Smooth muscle cell (in vitro differentiated cells): ENCODE data around the gene WDR33. TPM values are rescaled to one million over a fixed set of nuclear protein-coding genes. Genes with fewer than 3 reads are reported as not detected.
A peak's percentile ranks its signal among the peaks of the same experiment; 100 is the strongest.

ENCODE experiments used
- DNase-seq: peaks from one replicate; lab custom pipeline; 2025; ENCODE audit not compliant: unreplicated experiment; lab: John Stamatoyannopoulos, UW
- H2AFZ ChIP-seq: fragments of 200-600 bp; sonication (generic); 2 replicates; pipeline ENCODE4 v1.6.0; 2016; ENCODE audit warnings: antibody characterized with exemption, low read depth, mild to moderate bottlenecking
- H3F3A ChIP-seq: fragments of 200-600 bp; sonication (generic); 2 replicates; pipeline ENCODE4 v1.6.0; 2017; ENCODE audit warnings: antibody characterized with exemption, low read depth
- H3K27ac ChIP-seq: fragments of 200-600 bp; sonication (generic); 2 replicates; pipeline ENCODE4 v1.5.1; 2016; ENCODE audit warnings: low read depth, mild to moderate bottlenecking
- H3K27me3 ChIP-seq: fragments of 200-600 bp; sonication (generic); 2 replicates; pipeline ENCODE4 v1.6.1; 2016; ENCODE audit warnings: low read depth, mild to moderate bottlenecking
- H3K36me3 ChIP-seq: fragments of 200-600 bp; sonication (generic); 2 replicates; pipeline ENCODE4 v1.5.1; 2016; ENCODE audit warnings: low read depth
- H3K4me1 ChIP-seq: fragments of 200-600 bp; sonication (generic); 2 replicates; pipeline ENCODE4 v1.5.1; 2016; ENCODE audit warnings: low read depth
- H3K4me2 ChIP-seq: fragments of 200-600 bp; sonication (generic); 2 replicates; pipeline ENCODE4 v1.6.0; 2016; ENCODE audit warnings: mild to moderate bottlenecking
- H3K4me3 ChIP-seq: fragments of 200-600 bp; sonication (generic); 2 replicates; pipeline ENCODE4 v1.5.1; 2016; ENCODE audit warnings: mild to moderate bottlenecking
- H3K79me2 ChIP-seq: fragments of 200-600 bp; sonication (generic); 2 replicates; pipeline ENCODE4 v1.6.0; 2016; ENCODE audit warnings: low read depth, mild to moderate bottlenecking
- H3K9ac ChIP-seq: fragments of 200-600 bp; sonication (generic); 2 replicates; pipeline ENCODE4 v1.6.0; 2016; ENCODE audit warnings: low read depth
- H3K9me3 ChIP-seq: fragments of 200-600 bp; sonication (generic); replicated peaks from 2 replicates; pipeline ENCODE4 v1.5.1; 2016; ENCODE audit warnings: low read depth
- H4K20me1 ChIP-seq: fragments of 200-600 bp; sonication (generic); 2 replicates; pipeline ENCODE4 v1.6.0; 2016; ENCODE audit warnings: low read depth
- WGBS: methylation state at CpG from one replicate; pipeline ENCODE4 v1.1.7; 2016; ENCODE audit warnings: low lambda C conversion rate; 5-methylcytosine and 5-hydroxymethylcytosine counted together
- polyA plus RNA-seq: library from polyadenylated mRNA; unstranded; fragments of >200 nt; fragmentation: Nextera tagmentation; extraction: Ambion mirVana; gene quantifications from 2 replicates; pipeline ENCODE4 v1.2.1, GENCODE V29; 2016
- small RNA-seq: library from RNA; depleted of rRNA; stranded (forward); fragments of <200 nt; gene quantifications from one replicate; pipeline ENCODE3, GENCODE V24; 2014
- total RNA-seq: library from RNA; depleted of rRNA; stranded (reverse); fragments of >200 nt; gene quantifications from 2 replicates; pipeline ENCODE4 v1.2.3, GENCODE V29; 2014
- TF ChIP-seq, protein P1 (sequence below): fragments of 200-600 bp; sonication (generic); IDR thresholded peaks from 2 replicates; pipeline ENCODE4 v1.5.1; 2017; ENCODE audit warnings: borderline replicate concordance, mild to moderate bottlenecking, antibody characterized with exemption; ENCODE audit not compliant: insufficient read depth, poor library complexity, severe bottlenecking

WDR33 gene
- total and polyA plus RNA-seq, 2 experiments from 2014 or later: 30.4 to 43.3 TPM

DNA sequence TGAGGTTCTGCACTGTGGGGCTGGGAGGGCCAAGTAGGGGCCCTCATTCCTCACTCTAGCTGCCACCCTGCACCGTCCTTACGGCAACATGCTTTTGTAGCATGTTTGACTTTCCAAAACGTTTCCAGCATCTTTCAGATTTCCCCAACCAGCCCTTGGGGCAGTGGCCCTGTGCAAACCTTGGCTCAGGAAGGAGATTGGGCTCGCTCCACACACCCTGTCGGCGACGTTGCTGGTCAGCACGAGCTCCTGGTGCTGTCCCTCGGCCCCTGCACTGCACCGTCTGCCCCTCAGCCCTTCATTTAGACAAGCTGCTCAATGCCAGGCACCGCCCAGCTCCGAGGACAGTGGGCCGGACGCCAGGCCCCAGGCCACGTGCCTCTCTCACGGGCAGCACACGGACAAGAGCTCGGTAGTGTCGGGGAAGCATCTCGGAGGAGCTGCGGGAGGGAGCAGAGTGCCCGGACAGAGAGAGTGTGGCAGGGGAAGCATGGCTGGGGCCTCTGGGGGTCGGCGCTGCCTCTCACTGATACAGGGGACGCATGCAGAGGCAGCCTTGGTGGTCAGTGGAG, 158.1 kb downstream of the WDR33 start:
- TF ChIP-seq, protein P1, sequence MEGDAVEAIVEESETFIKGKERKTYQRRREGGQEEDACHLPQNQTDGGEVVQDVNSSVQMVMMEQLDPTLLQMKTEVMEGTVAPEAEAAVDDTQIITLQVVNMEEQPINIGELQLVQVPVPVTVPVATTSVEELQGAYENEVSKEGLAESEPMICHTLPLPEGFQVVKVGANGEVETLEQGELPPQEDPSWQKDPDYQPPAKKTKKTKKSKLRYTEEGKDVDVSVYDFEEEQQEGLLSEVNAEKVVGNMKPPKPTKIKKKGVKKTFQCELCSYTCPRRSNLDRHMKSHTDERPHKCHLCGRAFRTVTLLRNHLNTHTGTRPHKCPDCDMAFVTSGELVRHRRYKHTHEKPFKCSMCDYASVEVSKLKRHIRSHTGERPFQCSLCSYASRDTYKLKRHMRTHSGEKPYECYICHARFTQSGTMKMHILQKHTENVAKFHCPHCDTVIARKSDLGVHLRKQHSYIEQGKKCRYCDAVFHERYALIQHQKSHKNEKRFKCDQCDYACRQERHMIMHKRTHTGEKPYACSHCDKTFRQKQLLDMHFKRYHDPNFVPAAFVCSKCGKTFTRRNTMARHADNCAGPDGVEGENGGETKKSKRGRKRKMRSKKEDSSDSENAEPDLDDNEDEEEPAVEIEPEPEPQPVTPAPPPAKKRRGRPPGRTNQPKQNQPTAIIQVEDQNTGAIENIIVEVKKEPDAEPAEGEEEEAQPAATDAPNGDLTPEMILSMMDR: no peak
- Histone ChIP-seq H3K4me3 (no peak overlapping the region), H3K9ac (no peak overlapping the region), H3K9me3 (no peaks in the 10 kb centered on the region), H2AFZ (no peak overlapping the region), H3K27ac (no peak overlapping the region), H3K36me3 (no peaks in the 10 kb centered on the region), H3K27me3 (no peaks in the 10 kb centered on the region), H3K79me2 (no peaks in the 10 kb centered on the region), H3K4me1 (peaks cover 9% of the 10 kb centered on the region), H4K20me1 (no peaks in the 10 kb centered on the region), H3F3A (no peaks in the 10 kb centered on the region), H3K4me2 (no peak overlapping the region)
- WGBS: 80% methylated on average over 25 of the region's 25 CpGs
- DNase-seq: no peak

DNA sequence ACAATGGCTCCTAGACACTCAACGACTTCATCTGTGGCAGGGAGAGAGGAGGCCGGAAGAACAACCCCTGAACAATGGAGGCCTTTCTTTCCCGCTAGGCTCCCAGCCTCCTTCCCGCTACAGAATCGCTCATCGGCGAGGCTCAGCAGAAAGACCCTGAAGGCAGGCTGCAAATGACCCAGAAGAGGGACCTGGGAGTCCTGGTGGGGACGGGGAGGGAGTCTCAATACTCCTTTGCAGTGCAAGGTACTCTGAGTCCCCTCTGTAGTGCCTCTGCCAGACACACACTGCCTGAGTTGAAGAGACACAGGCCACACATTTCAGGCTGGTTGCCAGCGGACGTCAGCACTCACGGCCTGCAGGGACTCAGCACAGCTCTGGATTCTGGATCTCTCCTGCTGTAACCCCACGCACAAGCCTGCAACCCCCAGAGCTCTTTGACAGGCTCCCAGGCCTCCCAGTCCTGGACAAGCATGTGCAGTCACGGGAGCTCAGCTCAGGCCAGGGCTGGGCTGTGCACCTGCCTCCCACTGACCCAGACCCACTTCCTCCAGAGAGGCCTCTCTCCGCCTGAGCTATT, 158.9 kb downstream of the WDR33 start:
- Histone ChIP-seq H3K36me3 (no peaks in the 10 kb centered on the region), H3K79me2 (no peaks in the 10 kb centered on the region), H4K20me1 (no peaks in the 10 kb centered on the region), H2AFZ (no peak overlapping the region), H3K4me1 (peaks cover 9% of the 10 kb centered on the region), H3K27me3 (no peaks in the 10 kb centered on the region), H3K4me2 (no peak overlapping the region), H3K9ac (no peak overlapping the region), H3K4me3 (no peak overlapping the region), H3K9me3 (no peaks in the 10 kb centered on the region), H3F3A (no peaks in the 10 kb centered on the region), H3K27ac (no peak overlapping the region)
- 74% methylated on average over 14 of the region's 14 CpGs for WGBS
- TF ChIP-seq, protein P1: no peak
- DNase-seq: peak; percentile 26

DNA sequence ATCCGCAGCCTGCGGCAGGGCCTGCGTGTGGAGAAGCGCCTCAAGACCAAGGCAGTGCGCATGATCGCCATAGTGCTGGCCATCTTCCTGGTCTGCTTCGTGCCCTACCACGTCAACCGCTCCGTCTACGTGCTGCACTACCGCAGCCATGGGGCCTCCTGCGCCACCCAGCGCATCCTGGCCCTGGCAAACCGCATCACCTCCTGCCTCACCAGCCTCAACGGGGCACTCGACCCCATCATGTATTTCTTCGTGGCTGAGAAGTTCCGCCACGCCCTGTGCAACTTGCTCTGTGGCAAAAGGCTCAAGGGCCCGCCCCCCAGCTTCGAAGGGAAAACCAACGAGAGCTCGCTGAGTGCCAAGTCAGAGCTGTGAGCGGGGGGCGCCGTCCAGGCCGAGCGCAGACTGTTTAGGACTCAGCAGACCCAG, 159.6 kb downstream of the WDR33 start:
- H3K27ac ChIP-seq: no peak overlapping the region
- H3K4me3 ChIP-seq: no peak overlapping the region
- H3K79me2 ChIP-seq: no peaks in the 10 kb centered on the region
- H3K27me3 ChIP-seq: no peaks in the 10 kb centered on the region
- no peaks in the 10 kb centered on the region for H3F3A ChIP-seq
- WGBS: 94% methylated on average over 29 of the region's 29 CpGs
- H3K4me1 ChIP-seq: peaks cover 9% of the 10 kb centered on the region
- no peaks in the 10 kb centered on the region for H3K9me3 ChIP-seq
- no peak overlapping the region for H2AFZ ChIP-seq
- no peaks in the 10 kb centered on the region for H4K20me1 ChIP-seq
- no peak overlapping the region for H3K4me2 ChIP-seq
- no peaks in the 10 kb centered on the region for H3K36me3 ChIP-seq
- DNase-seq: no peak
- TF ChIP-seq, protein P1: no peak
- no peak overlapping the region for H3K9ac ChIP-seq

Small RNAs within 50 kb of the gene (small RNA-seq; reads per million reads assigned to genes)
- gene RF00017: not detected
- gene RF00019: not detected
- not detected for gene RNU6-395P
- 0.26 reads per million, percentile 2 among the genes with 10 or more reads in this experiment for gene RNY4P7

Other genes with a start within 250 kb of the WDR33 start
- gene GPR17, start 165.0 kb downstream of the WDR33 start, total RNA-seq: not detected in 2 replicates
- gene GPR17, start 165.0 kb downstream of the WDR33 start, polyA plus RNA-seq: not detected in 2 replicates
- gene LIMS2, start 135.6 kb downstream of the WDR33 start, total RNA-seq: 8.4 and 9.7 TPM in 2 replicates
- 21.0 and 22.3 TPM in 2 replicates for gene LIMS2, start 135.6 kb downstream of the WDR33 start, polyA plus RNA-seq
- 7.0 and 7.3 TPM in 2 replicates for gene SFT2D3, start 109.7 kb downstream of the WDR33 start, total RNA-seq
- not detected in 2 replicates for gene SFT2D3, start 109.7 kb downstream of the WDR33 start, polyA plus RNA-seq
- gene POLR2D, start 47.0 kb upstream of the WDR33 start, total RNA-seq: 11.4 and 13.4 TPM in 2 replicates
- 25.4 and 25.8 TPM in 2 replicates for gene POLR2D, start 47.0 kb upstream of the WDR33 start, polyA plus RNA-seq
- gene AMMECR1L, start 74.8 kb upstream of the WDR33 start, total RNA-seq: 13.8 and 14.7 TPM in 2 replicates
- gene AMMECR1L, start 74.8 kb upstream of the WDR33 start, polyA plus RNA-seq: 11.3 and 11.8 TPM in 2 replicates
- gene SAP130, start 216.9 kb upstream of the WDR33 start, total RNA-seq: 12.8 and 20.5 TPM in 2 replicates
- gene SAP130, start 216.9 kb upstream of the WDR33 start, polyA plus RNA-seq: 15.1 and 18.0 TPM in 2 replicates